Activated T-cell treated with anti-CD3 and anti-CD28 coated beads, Interleukin-2, amount 50 U/mL, for 48 hours (primary cell): ENCODE results near the gene SLC25A38.
"Not testable (repeated sequence)": the region's sequence is repeated elsewhere in the genome, so short reads cannot be mapped to it uniquely, and the experiment has no call there.

Experiments used
- DNase-seq, 2 experiments: peaks; one replicate each; pipeline ENCODE4 v3.0.0-alpha.2; 2020

SLC25A38 gene, protein sequence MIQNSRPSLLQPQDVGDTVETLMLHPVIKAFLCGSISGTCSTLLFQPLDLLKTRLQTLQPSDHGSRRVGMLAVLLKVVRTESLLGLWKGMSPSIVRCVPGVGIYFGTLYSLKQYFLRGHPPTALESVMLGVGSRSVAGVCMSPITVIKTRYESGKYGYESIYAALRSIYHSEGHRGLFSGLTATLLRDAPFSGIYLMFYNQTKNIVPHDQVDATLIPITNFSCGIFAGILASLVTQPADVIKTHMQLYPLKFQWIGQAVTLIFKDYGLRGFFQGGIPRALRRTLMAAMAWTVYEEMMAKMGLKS

DNA sequence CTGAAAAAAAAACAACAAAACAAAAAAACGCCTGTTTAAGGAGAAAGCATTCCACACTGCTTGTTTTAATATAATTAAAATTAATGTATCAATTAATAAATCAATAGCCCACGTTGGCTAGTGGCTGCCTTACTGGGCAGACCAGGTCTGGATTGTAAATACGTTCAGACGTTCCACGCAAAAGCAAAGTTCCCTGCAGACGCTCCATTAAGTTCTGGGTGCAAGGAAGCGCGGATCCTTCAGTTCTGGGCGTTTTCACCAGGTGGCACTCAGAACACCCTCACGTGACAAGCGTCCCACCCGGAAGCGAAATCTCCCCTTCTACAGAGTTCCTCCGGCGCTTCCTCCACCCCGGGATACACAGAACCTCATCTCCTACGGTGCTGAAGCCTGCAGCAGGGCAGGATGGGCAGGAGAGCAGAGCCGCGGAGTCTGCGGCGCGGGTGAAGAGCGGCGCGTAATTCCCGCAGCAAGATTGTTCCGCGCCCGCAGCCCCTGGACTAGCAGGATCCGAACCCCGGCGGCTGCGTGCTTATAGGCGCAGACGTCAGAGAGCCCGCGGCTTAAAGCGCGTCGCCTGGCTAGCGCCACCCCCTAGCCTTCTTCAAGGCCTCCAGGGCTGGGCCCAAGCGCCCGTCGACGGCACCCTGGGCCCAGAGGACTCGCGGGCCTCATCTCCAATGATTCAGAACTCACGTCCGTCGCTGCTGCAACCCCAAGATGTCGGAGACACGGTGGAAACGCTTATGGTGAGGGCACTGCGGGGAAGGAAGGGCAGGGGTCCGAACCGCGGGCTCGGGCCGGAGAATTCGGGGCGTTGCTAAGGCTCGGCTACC is at the start of gene SLC25A38:
SLC25A38 (plus strand) TSS at position 326 of the 836 bp plus-strand sequence; CDS start at position 681, 355 bp downstream.
- DNase-seq = peak; percentile 88 to 89

DNA sequence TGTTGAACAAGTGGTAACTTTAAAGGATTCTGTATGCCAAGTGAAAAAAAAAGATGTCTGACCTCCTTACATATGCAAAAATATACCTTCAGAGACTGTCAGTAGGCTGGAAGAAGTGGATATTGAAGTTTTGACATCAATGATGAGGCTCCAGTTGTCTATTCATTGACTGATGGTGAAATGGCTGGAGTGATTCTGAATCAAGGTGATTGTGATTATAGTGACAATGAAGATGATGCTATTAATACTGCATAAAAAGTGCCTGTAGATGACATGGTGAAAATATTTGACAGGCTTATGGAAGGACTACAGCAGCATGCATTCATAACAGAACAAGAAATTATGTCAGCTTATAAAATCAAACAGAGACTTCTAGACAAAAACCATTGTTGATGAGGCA is 49.6 kb upstream of the SLC25A38 start:
- no peak for DNase-seq

DNA sequence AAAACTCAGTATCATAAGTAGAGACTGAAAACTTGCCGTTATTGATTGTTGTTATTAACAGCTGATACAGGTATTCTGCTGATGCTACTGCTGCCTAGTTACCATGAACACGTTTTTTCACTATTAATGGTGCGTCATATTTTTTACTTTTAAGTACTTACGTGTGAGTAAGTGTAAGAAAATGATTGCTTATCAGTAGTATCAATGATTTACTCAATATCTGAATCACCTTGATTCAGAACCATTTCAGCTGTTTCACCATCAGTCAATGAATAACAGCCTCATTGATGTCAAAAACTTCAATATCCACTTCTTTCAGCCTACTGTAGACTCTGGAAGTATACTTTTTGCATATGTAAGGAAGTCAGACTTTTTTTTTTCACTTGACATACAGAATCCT is 49.0 kb upstream of the SLC25A38 start:
- no peak for DNase-seq

DNA sequence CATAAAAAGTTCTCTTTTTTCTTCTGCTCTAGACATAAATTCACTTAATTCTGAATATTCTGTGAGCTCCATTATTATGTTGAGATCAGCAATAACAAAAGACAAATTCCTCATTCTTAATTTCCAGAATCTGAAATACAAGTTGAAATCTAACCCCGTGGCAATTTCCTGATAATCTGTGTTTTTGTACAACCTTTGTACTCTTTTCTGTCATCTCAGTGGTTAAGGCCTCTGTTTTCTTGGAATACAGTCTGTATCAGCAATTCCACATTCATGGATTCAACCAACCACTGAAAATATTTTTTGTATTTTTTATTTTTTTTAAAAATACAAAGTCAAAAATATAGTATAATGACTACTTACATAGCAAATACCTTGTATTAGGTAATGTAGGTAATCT is 45.0 kb upstream of the SLC25A38 start:
- no peak for DNase-seq

DNA sequence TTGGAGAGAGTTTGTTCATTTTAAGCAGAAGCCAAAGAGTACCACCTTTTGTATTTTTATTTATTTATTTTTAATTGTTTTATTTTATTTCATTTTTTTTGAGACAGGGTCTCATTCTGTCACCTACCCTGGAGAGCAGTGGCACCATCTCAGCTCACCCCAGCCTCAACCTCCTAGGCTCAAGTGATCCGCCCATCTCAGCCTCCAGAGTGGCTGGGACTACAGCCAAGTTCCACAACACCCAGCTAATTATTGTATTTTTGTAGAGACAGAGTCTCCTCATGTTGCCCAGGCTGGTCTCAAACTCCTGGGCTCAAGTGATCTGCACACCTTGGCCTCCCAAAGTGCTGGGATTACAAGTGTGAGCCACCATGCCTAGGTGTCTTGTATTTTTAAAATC is 44.1 kb upstream of the SLC25A38 start:
- DNase-seq = no peak

DNA sequence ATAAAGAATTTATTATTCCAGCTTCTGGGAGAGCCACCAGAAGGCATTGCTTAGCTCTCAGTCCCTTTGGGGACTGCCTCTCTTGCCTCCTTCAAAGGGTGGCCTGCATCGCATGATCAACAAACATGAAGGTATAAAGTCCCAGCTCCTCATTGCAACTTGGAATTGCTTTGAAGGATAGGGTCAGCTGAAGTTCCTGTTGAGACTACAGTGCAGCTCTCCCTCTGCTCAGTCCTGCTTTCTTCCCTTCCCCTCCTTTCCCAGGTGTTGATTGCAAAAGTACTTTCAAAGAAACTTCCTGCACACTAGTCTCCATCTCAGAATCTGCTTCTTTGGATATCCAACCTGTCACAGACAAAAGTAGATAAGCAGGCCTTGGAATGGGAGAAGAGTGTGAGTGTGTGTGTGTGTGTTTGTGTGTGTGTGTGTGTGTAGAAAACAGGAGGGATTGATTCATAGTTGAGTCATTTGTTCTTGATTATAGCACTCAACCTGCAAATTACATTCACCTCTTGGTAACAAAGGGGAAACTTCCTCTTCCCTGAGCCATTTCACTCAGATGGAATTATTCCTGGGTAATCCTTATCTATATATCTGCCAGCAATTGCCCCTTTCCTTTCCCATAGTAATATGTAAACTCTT is 40.0 kb upstream of the SLC25A38 start:
- DNase-seq = no peak

DNA sequence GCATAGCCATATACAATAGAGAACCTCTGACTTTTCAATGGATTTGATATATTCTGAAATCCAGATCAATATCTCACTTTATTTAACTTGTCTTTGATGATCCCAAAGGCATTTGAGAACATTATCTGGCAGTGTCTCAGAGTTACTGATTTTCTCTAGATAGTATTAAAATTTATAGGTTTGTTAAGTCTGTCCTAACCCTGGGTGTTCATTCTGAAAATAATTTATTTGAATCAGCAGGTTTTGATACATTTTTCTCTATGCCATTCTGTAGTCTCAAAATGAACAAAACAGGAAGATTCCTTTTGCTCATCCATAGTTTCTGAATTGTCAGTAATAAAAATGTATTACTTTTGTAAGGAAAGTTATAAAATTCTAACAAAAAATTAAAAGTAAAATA is 39.4 kb upstream of the SLC25A38 start:
- DNase-seq = no peak

DNA sequence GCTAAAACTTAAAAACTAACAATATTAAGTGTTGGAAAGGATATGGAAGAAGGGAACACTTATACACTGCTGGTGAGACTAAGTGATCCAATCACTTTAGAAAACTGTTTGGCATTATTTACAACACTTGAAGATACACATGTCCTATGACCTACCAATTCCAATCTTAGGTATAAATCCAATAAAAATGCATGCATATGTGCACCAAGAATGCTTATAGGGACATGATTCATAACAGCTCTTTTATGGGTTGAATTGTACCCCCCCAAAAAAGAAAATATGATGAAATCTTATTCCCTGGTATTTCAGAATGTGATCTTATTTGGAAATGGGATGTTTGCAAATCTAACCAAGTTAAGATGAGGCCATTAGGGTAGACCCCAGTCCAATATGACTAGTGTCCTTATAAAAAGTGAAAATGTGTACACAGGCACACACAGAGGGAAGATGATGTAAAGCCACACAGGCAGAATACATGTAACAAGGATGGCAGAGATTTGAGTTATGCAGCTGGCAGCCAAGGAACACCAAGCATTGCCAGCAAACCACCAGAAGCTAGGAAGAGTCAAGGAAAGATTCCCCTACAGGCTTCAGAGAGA is 38.3 kb upstream of the SLC25A38 start:
- no peak for DNase-seq

DNA sequence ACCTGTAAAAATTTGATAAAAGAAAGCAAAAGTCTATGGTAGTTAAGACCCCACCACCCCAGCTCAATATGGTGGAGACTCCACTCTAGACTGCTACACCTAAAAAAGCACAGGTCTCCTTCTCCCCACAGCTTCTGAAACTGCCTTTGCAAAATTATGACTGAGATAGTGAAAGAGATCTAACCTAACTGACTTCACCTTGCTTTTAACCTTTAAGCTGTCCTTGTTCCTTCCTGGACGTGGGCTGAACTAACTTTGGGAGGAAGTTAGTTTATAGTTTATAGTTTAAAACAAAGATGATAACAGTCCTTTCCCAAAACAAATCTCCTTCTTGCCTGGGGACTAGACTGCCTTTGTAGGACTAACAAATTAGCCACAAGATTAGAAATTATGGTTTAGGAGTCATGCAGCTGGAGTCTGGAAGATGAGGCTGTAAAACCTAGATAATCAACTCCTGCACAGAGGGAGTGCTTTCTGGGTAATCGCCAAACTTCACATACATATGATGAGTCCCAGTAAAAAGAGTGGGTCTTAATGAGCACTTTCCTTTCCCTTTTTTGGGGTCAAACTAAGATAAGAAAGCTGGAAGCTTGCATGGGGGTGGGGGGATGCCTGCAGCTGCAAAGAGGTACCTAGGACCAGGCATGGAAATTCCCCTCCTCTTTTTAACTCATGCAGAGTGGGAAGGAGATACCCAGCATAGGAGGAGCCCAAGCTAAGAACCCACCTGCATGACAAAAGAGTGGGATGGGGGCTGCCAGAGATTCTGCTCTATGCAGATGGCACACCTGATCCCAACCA is 36.2 kb upstream of the SLC25A38 start:
- DNase-seq = no peak

DNA sequence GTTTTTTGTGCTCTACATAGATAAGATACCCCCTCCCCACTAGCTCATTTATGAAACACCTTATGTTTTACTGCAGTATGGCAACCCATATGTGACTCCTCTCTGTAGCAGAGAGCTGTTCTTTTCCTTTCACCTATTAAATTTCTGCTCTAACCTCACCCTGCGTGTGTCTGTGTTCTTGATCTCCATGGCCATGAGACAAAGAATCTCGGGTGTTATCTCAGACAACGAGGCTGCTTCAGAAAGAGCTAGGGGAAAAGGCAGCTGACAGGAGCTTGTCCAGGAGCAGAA is 35.6 kb upstream of the SLC25A38 start:
- no peak for DNase-seq

DNA sequence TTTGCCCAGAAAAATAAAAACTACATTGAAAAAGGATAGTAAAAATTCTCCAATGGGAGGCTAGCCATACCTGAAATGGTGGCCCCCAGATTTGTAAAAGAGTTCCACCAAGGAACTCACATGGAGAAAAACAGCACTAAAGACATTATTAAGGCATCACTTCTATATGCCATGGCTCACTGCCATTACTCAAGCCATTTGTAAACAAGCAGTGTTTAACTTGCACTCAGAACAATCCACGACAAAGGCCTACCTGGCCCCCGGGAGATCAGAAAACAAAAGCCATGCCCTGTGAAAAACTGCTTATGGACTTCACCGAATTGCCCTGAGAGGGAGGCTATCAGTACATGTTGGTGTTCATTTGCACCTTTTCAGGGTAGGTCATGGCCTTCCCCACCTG is 34.1 kb upstream of the SLC25A38 start:
- DNase-seq = no peak

DNA sequence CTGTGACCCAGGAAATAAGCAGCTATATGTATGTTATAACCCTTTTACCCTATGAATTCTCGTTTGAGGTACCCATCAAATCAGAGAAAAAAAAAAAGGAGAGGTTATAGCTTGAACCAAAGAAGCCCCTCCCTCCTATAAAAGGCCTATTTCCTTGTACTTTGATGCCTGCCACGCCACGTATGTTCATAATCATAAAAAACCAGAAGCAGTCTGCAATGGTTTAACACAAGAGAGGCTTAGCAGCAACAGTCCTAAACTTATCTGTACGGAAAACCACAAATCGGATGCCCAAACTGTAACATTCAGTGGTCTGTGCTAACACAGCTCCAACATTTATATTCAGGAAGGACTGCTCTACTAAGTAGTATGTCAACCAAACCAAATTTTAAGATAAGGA is 32.5 kb upstream of the SLC25A38 start:
- DNase-seq = no peak

DNA sequence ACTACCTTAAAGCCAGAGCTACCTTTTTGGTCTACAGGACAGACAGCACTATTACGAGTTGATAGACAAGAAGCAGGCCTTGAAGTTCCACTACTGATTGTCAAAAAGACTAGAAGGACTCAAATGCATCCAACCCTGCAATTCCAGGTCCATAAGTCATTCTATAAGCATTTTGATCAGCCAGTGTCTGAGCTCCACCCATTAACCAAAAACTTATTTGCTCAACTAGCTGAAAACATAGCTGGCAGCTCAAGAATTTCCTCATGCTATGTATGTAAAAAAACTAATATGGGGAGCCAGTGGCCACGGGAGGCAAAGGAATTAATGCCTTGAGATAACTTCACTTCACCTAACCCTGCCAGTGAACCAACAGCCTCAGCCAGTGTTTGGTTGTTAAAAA is 32.0 kb upstream of the SLC25A38 start:
- not testable (repeated sequence) for DNase-seq

DNA sequence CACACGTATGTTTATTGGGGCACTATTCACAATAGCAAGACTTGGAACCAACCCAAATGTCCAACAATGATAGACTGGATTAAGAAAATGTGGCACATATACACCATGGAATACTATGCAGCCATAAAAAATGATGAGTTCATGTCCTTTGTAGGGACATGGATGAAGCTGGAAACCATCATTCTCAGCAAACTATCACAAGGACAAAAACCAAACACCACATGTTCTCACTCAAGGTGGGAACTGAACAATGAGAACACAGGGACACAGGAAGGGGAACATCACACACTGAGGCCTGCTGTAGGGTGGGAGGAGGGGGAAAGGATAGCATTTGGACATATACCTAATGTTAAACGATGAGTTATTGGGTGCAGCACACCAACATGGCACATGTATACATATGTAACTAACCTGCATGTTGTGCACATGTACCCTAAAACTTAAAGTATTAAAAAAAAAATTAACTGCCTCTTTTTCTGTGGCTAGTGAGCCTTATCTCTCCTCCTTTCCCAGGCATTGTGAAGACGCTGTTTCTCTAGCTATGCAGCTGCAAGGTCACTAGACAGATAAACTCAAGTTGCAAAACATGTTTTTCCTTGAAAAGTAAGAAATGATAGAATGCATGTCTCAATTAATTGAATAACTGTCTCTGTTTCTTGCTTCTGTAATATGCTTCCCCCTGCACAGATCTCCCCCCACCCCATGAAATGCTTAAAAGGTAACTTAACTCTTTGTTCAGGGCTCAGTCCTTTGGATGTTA is 29.8 kb upstream of the SLC25A38 start:
- not testable (repeated sequence) for DNase-seq

DNA sequence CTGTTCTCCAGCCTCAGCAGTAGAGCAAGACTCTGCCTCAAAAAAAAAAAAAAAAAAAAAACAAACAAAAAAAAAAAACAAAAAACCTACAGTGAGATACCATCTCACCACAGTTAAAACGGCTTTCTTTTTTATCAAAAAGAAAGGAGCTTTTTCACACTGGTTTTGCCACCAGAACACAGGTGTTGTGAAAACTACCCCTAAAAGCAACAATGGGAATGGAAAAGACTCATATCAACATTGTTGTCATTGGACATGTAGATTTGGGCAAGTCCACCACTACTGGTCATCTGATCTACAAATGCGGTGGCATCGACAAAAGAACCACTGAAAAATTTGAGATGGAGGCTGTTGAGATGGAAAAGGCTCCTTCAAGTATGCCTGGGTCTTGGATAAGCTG is 24.8 kb upstream of the SLC25A38 start:
- no peak for DNase-seq

DNA sequence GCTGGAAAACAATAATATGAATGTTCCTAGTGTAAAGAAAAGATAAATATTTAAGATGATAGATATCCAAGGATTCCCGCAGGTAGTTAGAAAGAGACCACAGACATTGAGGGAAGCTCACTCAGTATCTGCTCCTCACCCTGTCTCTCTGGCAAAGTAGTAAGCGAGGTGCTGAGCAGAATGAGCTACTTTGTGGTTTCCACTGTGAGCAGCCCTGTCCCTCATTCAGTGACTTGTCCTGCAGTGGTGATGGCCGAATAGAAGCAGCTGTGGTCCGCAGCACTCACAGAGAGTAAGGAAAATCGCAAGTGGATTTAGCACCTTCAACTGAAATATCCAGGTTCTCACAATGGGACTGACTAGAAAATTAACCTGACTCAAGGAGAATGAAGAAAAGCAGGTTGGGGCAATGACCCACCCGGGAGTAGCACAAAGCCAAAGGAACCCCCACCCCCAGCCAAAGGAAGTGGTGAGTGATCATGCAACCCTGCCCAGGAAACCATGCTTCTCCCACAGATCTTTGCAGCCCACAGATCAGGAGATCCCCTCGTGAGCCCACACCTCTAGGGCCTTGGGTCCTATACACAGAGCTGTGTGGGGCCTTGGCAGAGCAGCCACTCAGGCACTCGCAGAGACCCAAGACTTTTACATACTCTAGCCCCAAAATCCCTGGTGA is 21.8 kb upstream of the SLC25A38 start:
- peak; percentile 54 to 62 for DNase-seq

DNA sequence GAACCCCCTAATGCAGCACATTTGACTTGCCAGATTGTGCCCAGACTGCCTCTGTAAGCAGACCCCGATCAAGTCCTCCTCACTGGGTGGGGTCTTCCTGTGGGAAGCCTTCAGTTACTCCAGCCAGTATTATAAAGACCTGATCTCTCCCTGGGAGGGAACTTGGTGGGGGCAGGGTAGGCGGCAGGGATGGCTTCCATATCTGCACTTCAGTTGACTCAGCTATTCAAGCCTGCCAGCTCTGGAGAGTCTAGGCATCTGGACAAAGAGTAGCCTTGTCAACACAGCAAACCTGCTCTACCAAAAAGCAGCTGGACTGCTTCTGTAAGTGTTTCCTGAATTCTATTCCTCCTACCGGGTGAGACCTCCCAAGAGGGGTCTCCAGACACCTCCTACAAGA is 21.0 kb upstream of the SLC25A38 start:
- no peak for DNase-seq

DNA sequence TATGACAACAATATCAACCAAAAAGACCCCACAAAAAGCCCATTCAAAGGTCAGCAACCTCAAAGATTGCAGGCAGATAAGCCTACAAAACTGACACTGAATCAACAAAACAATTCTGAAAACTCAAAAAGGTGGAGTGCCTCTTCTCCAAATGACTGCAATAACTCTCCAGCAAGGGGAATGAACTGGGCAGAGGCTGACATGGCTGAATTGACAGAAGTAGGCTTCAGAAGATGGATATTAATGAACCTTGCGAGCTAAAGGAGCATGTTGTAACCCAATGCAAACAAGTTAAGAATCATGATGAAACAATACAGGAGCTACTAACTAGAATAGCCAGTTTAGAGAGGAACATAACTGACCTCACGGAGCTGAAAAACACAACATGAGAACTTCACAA is 20.4 kb upstream of the SLC25A38 start:
- DNase-seq = no peak

DNA sequence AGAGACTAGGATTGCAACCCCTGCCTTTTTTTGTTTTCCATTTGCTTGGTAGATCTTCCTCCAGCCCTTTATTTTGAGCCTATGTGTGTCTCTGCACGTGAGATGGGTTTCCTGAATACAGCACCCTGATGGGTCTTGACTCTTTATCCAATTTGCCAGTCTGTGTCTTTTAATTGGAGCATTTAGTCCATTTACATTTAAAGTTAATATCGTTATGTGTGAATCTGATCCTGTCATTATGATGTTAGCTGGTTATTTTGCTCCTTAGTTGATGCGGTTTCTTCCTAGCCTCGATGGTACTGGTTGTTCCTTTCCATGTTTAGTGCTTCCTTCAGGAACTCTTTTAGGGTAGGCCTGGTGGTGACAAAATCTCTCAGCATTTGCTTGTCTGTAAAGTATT is 12.7 kb upstream of the SLC25A38 start:
- not testable (repeated sequence) for DNase-seq

DNA sequence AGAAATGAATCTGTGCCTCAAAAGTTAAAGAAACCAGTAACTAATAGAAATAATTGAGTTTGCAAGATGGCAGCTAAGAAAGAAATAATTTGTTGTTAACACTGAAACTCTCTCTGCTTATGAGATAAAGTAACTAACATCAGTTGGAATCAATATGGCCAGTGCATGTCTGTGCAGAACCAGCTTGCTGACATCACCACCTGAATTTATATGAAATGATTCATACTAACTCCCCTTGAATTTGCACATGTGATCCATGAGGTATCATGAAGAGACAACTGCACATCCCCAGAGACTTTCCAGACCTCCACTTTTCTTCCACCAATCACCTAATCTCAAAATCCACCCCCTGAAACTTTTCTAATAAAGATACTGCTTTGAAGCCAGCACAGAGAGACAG is 10.3 kb upstream of the SLC25A38 start:
- no peak for DNase-seq

DNA sequence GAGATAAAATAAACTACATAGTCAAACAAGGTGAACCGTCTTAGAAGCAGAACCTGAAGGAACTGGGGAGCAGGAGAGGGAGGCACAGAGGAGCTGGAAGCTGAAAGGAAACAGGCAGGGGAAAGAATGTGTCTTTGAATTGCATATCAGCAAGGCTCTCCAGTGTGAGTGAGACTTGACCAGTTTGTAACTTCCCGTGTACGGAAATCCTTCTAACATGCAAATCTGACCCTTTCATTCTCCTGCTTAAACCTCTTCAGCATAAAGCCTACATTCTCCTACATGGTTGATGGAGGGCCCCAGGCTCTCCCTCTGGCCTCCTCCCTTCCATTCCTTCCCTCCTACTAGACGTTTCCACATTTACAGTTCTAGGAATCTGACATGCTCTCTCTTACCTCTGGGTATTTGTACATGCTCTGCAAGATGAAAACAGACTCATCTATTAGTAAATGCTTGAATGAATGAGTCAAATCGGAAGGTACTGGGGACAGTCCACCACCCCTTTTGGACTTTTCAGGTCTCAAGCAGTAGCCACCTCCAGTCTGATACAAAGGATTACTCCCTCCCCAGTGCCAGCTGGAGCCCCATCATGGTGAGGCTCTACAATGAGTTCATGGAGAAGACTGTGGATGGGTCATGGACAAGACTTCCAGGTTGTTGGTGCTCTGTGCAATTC is 6.1 kb upstream of the SLC25A38 start:
- no peak for DNase-seq
